GM13977 (cell line): ENCODE measurements around the gene PANK4.

Source experiments
- DNase-seq: peaks from one replicate; pipeline ENCODE4 v3.0.0; 2012; ENCODE audit warnings: low spot score
- in situ Hi-C: fragments of 300-500 bp; cut with MboI; formaldehyde crosslinking; loops from one replicate; pipeline ENCODE4 v1.12.0; 2022; ENCODE audit warnings: low sequenced_read_pairs, low pct_unique_long_range_greater_than_20kb, mixed read lengths, inconsistent platforms; ENCODE audit not compliant: unreplicated experiment
- TF ChIP-seq, protein P1 (sequence below): IDR thresholded peaks from 2 replicates; pipeline ENCODE4 v1.5.1; 2012; ENCODE audit warnings: mild to moderate bottlenecking, control low read depth; ENCODE audit not compliant: insufficient read depth; ENCODE audit errors: extremely low read depth, missing control alignments

The PANK4 gene

DNA sequence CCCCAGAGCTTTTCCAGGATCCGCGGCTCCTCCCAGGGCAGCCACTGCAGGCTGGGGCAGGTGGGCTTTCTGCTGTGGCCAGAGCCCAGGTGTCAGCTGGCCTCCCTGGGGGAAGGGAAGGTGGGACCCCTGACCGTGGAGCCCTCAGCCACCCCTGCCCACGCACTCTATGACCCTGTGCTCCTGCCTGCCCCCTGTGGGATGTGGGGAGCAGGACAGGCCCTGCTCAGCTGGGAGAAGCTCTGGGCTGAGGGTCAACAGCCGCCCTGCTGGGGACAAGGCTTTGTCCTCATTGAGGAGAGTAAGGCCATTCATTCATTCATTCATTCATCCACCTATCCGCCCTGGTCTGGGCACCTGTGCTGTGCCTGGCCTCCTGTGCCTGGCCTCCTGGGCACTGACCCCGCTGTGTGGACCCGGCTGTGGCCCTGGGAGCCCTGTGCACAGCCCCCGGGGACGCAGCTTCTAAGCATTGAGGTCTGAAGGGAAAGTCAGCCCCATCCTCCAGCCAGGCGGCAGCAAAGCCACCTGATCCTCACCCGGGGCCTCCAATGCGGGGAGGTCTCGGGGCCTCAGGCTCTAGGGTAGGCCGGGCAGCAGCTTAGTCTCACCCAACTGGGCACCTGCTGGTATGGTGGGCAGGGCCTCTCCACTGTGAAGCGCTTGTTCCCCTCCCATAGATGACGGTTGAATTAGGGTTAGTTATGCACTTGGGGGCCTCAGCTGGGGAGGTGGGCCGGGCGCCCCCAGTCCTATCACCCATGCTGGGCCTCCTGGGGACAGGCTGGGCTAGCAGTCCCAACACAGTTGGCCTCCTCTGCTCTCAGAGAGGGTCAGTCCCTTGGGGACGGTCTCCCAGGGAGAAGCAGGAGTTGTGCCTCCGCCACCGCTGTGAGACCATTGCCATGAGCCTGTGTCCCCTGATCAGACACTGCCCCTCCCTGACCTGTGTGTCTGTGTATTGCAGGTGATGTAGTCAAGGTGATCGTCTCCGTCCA is 35.8 kb upstream of the PANK4 start:
- TF ChIP-seq, protein P1, sequence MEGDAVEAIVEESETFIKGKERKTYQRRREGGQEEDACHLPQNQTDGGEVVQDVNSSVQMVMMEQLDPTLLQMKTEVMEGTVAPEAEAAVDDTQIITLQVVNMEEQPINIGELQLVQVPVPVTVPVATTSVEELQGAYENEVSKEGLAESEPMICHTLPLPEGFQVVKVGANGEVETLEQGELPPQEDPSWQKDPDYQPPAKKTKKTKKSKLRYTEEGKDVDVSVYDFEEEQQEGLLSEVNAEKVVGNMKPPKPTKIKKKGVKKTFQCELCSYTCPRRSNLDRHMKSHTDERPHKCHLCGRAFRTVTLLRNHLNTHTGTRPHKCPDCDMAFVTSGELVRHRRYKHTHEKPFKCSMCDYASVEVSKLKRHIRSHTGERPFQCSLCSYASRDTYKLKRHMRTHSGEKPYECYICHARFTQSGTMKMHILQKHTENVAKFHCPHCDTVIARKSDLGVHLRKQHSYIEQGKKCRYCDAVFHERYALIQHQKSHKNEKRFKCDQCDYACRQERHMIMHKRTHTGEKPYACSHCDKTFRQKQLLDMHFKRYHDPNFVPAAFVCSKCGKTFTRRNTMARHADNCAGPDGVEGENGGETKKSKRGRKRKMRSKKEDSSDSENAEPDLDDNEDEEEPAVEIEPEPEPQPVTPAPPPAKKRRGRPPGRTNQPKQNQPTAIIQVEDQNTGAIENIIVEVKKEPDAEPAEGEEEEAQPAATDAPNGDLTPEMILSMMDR, result peak; percentile 62
- DNase-seq, result no peak
- in situ Hi-C loops, result no loop called here

- in situ Hi-C loops, result no loop called here
- TF ChIP-seq, protein P1, result no peak
- no peak for DNase-seq
Observed at GRCh38 chr1:2561446-2561845, 35.0 kb upstream of the PANK4 start.

- TF ChIP-seq, protein P1, result no peak
- in situ Hi-C loops, result no loop called here
- no peak for DNase-seq
Observed at GRCh38 chr1:2560299-2561073, 34.1 kb upstream of the PANK4 start.

GRCh38 chr1:2559509-2560298 is 33.3 kb upstream of the PANK4 start:
- in situ Hi-C loops, result no loop called here
- DNase-seq, result no peak
- TF ChIP-seq, protein P1, result no peak

DNA sequence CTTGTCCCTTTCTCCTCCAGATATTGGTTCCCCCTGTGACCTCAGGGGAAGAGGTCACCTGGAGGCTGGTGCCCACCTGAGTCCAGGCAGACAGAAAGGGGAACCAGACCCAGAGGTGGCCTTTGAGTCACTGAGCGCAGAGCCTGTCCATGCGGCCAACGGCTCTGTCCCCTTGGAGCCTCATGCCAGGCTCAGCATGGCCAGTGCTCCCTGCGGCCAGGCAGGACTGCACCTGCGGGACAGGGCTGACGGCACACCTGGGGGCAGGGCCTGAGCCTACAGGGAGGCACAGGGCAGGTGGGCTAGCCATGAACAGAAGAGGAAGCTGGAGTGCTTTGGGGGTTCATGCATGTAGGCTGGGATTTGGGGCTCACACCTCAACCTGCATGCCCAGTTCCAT is 32.5 kb upstream of the PANK4 start:
- in situ Hi-C loops, result no loop called here
- DNase-seq, result no peak
- TF ChIP-seq, protein P1, result no peak

GRCh38 chr1:2558420-2558819 is 32.0 kb upstream of the PANK4 start:
- TF ChIP-seq, protein P1, result no peak
- in situ Hi-C loops, result no loop called here
- no peak for DNase-seq
